G401 (cell line): Measurements from ENCODE around the gene CSE1L. TPM values are rescaled to one million over a fixed set of nuclear protein-coding genes. Genes with fewer than 3 reads are reported as not detected.
"Not testable (repeated sequence)": the region's sequence is repeated elsewhere in the genome, so short reads cannot be mapped to it uniquely, and the experiment has no call there.

Experiments
- DNase-seq: peaks from one replicate; pipeline ENCODE4 v3.0.0-alpha.2; 2015; ENCODE audit warnings: low spot score
- in situ Hi-C: cut with HindIII; loops from 2 replicates; pipeline ENCODE4 v1.10.0; 2016; ENCODE audit warnings: low sequenced_read_pairs, mixed read lengths
- total RNA-seq: library from RNA; depleted of rRNA; stranded (reverse); fragments of >200 nt; shearing (Covaris generic); gene quantifications from 2 replicates; pipeline ENCODE4 v1.2.3, GENCODE V29; 2014

The CSE1L gene
- total RNA-seq, 1 experiment from 2014 or later = 238 TPM

GRCh38 chr20:49054056-49054643, 8.0 kb downstream of the CSE1L start:
- in situ Hi-C loops = no loop called here
- DNase-seq = no peak

GRCh38 chr20:49063279-49063678, 17.2 kb downstream of the CSE1L start:
- in situ Hi-C loops = no loop called here
- no peak for DNase-seq

GRCh38 chr20:49074521-49074920, 28.4 kb downstream of the CSE1L start:
- no peak for DNase-seq
- in situ Hi-C loops = no loop called here

GRCh38 chr20:49078310-49078709, 32.2 kb downstream of the CSE1L start:
- in situ Hi-C loops = no loop called here
- no peak for DNase-seq

GRCh38 chr20:49082295-49082694, 36.2 kb downstream of the CSE1L start:
- DNase-seq, in situ Hi-C loops: not testable (repeated sequence)

- in situ Hi-C loops = no loop called here
These were observed 45.0 kb downstream of the CSE1L start for GRCh38 chr20:49091104-49091503.

GRCh38 chr20:49091762-49092161, 45.6 kb downstream of the CSE1L start:
- no peak for DNase-seq
- in situ Hi-C loops = no loop called here

More at GRCh38 chr20:49091104-49091503, 45.0 kb downstream of the CSE1L start:
- no peak for DNase-seq

GRCh38 chr20:49096203-49096730, 50.2 kb downstream of the CSE1L start:
- in situ Hi-C loops = no loop called here
- DNase-seq = no peak

GRCh38 chr20:49097159-49097558, 51.0 kb downstream of the CSE1L start:
- DNase-seq = no peak
- in situ Hi-C loops = no loop called here

- in situ Hi-C loops = no loop called here
- no peak for DNase-seq
These were observed 52.0 kb downstream of the CSE1L start for GRCh38 chr20:49098136-49098535.

GRCh38 chr20:49099011-49099410, 52.9 kb downstream of the CSE1L start:
- in situ Hi-C loops = no loop called here
- DNase-seq = no peak

GRCh38 chr20:49100292-49100691, 54.2 kb downstream of the CSE1L start:
- in situ Hi-C loops, DNase-seq: not testable (repeated sequence)

GRCh38 chr20:49100972-49101371, 54.9 kb downstream of the CSE1L start:
- no peak for DNase-seq
- in situ Hi-C loops = no loop called here

GRCh38 chr20:49103019-49103418, 56.9 kb downstream of the CSE1L start:
- no peak for DNase-seq
- in situ Hi-C loops = no loop called here

GRCh38 chr20:49103647-49104364, 57.7 kb downstream of the CSE1L start:
- in situ Hi-C loops = no loop called here
- DNase-seq = no peak

- in situ Hi-C loops = no loop called here
- no peak for DNase-seq
These were observed 58.2 kb downstream of the CSE1L start for GRCh38 chr20:49104365-49104648.

- not testable (repeated sequence) for DNase-seq
- in situ Hi-C loops = loop anchor here (5.0 kb wide), 1 partner anchor 38 kb away; no protein-coding TSS in a partner anchor
These were observed 59.0 kb downstream of the CSE1L start for GRCh38 chr20:49104979-49105547.

GRCh38 chr20:49106328-49106727, 60.2 kb downstream of the CSE1L start:
- DNase-seq = no peak
- in situ Hi-C loops = loop anchor here (5.0 kb wide), 1 partner anchor 39 kb away; no protein-coding TSS in a partner anchor

- no peak for DNase-seq
- in situ Hi-C loops = no loop called here
These were observed 64.9 kb downstream of the CSE1L start for GRCh38 chr20:49110767-49111694.
